Activated CD8-positive, alpha-beta T cell treated with anti-CD3 and anti-CD28 coated beads for 36 hours (primary cell): ENCODE data around the gene METTL4. TPM values are rescaled to one million over a fixed set of nuclear protein-coding genes. Genes with fewer than 3 reads are reported as not detected.
A peak's percentile ranks its signal among the peaks of the same experiment; 100 is the strongest.

ENCODE experiments used
- ATAC-seq: fragments of 200-7000 bp; cut with Tn5 transposase; one replicate; pipeline ENCODE4 v1.10.0; 2021; ENCODE audit warnings: mild to moderate bottlenecking, moderate library complexity
- CTCF ChIA-PET: fragments of 350-600 bp; sonication (Branson Sonifier 250); formaldehyde crosslinking; loops from one replicate; lab custom pipeline; 2021; ENCODE audit warnings: antibody characterized with exemption; lab: Charles Lee
- POLR2A ChIA-PET: fragments of 350-600 bp; sonication (Branson Sonifier 250); formaldehyde crosslinking; loops from one replicate; lab custom pipeline; 2021; ENCODE audit warnings: antibody characterized with exemption; lab: Charles Lee
- DNase-seq: peaks from one replicate; pipeline ENCODE4 v3.0.0-alpha.2; 2020
- H3K27ac Mint-ChIP-seq: one replicate; pipeline ENCODE4 v1.8.0; 2021; ENCODE audit warnings: mild to moderate bottlenecking, mixed read lengths
- H3K27me3 Mint-ChIP-seq: one replicate; pipeline ENCODE4 v1.8.0; 2021; ENCODE audit warnings: mixed read lengths
- H3K36me3 Mint-ChIP-seq: one replicate; pipeline ENCODE4 v1.8.0; 2021; ENCODE audit warnings: low read depth, mixed read lengths
- H3K4me1 Mint-ChIP-seq: one replicate; pipeline ENCODE4 v1.8.0; 2021; ENCODE audit warnings: low read depth, mixed read lengths
- H3K4me3 Mint-ChIP-seq: one replicate; pipeline ENCODE4 v1.8.0; 2021; ENCODE audit warnings: mild to moderate bottlenecking, moderate library complexity, mixed read lengths
- H3K9me3 Mint-ChIP-seq: one replicate; pipeline ENCODE4 v1.8.0; 2021; ENCODE audit warnings: mixed read lengths
- CTCF ChIP-seq: fragments of 200-600 bp; IDR thresholded peaks from one replicate; pipeline ENCODE4 v1.8.0; 2022; ENCODE audit warnings: antibody characterized with exemption, mild to moderate bottlenecking
- intact Hi-C: fragments of 100-400 bp; cut with micrococcal nuclease; formaldehyde crosslinking; loops from one replicate; pipeline ENCODE4 v1.10.0; 2022
- total RNA-seq, 2 experiments: library from RNA; stranded (reverse); gene quantifications; one replicate each; pipeline ENCODE4 v1.2.3, GENCODE V29; 2021

The METTL4 gene
- total RNA-seq, 2 experiments from 2014 or later = 18.9 to 20.5 TPM

GRCh38 chr18:2569338-2570207 is 1.7 kb downstream of the METTL4 start:
- H3K27ac Mint-ChIP-seq = peak overlapping the region; percentile 99
- no peaks in the 10 kb centered on the region for H3K27me3 Mint-ChIP-seq
- H3K9me3 Mint-ChIP-seq = no peaks in the 10 kb centered on the region
- H3K4me3 Mint-ChIP-seq = peak overlapping the region; percentile 99
- peaks cover 43% of the 10 kb centered on the region for H3K4me1 Mint-ChIP-seq
- DNase-seq = no peak
- TF ChIP-seq CTCF = no peak
- POLR2A ChIA-PET = interaction anchor here (1.6 to 2.4 kb wide), 2 partner anchors 15 to 87 kb away, joined by 5 to 23 read pairs; partner anchors contain the start of gene SMCHD1
- no peak for ATAC-seq
- intact Hi-C loops = loop anchor here (5.0 kb wide), 3 partner anchors 73 to 693 kb away; partner anchors contain the start of genes MYL12B and SMCHD1
- CTCF ChIA-PET = interaction anchor here (1.4 kb wide), 2 partner anchors 23 to 119 kb away, joined by 3 to 5 read pairs; no protein-coding TSS in a partner anchor
- H3K36me3 Mint-ChIP-seq = peaks cover 48% of the 10 kb centered on the region

GRCh38 chr18:2568605-2569004 is 2.7 kb downstream of the METTL4 start:
- H3K27ac Mint-ChIP-seq = no peak overlapping the region
- H3K4me3 Mint-ChIP-seq = peak overlapping the region; percentile 99
- ChIA-PET POLR2A (no interaction called here), CTCF (interaction anchor here (1.4 kb wide), 1 partner anchor 22 kb away, joined by 5 read pairs; no protein-coding TSS in a partner anchor)
- intact Hi-C loops = no loop called here
- TF ChIP-seq CTCF = no peak
- H3K27me3 Mint-ChIP-seq = no peaks in the 10 kb centered on the region
- peaks cover 45% of the 10 kb centered on the region for H3K36me3 Mint-ChIP-seq
- H3K4me1 Mint-ChIP-seq = peaks cover 39% of the 10 kb centered on the region
- no peak for DNase-seq
- H3K9me3 Mint-ChIP-seq = no peaks in the 10 kb centered on the region
- ATAC-seq = no peak

DNA sequence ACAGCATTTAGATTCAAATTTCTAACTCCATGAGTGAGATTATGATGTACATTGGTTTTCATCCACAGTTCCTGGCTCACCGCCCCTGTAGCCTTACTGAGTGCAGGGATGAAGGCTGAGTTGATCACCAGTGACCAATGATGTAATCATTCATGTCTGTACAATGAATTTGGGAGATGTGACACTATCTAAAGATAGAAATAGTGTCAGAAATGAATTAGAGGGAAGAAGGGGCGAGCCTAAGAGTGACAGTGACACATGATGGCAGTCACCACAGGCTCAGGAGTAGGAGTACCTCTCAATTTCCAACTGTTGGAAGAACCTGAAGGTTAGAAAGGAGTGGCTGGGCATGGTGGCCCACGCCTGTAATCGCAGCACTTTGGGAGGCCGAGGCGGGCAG is 3.2 kb downstream of the METTL4 start:
- intact Hi-C loops = no loop called here
- CTCF ChIA-PET = interaction anchor here (1.4 kb wide), 1 partner anchor 21 kb away, joined by 5 read pairs; no protein-coding TSS in a partner anchor

DNA sequence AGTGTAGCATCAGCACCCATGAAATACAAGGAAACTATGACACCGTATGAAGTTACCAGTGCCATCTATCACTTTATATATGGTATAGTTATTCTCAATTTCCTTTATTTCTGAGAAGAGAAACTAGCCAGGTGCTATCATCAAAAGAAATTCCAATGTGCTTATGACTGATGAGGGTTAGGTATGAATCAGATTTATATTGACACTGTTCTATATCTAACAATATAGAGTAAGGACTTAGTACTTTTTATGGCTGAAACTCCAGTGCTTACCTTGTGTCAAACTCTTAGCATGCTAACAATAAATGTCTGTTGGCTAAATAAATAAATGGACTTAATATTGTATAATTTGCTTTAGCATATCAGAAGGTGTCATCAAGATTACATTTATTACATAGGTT is 6.9 kb downstream of the METTL4 start:
- ATAC-seq (peak; percentile 20), DNase-seq (no peak)
- H3K4me3 Mint-ChIP-seq = no peak overlapping the region
- H3K4me1 Mint-ChIP-seq = peaks cover 29% of the 10 kb centered on the region
- no peak for TF ChIP-seq CTCF
- peaks cover 30% of the 10 kb centered on the region for H3K36me3 Mint-ChIP-seq
- ChIA-PET POLR2A (no interaction called here), CTCF (interaction anchor here (1.4 kb wide), 1 partner anchor 17 kb away, joined by 4 read pairs; no protein-coding TSS in a partner anchor)
- intact Hi-C loops = no loop called here
- H3K9me3 Mint-ChIP-seq = no peaks in the 10 kb centered on the region
- no peaks in the 10 kb centered on the region for H3K27me3 Mint-ChIP-seq
- H3K27ac Mint-ChIP-seq = no peak overlapping the region

More for the DNA sequence above, 3.2 kb downstream of the METTL4 start:
- no peak for TF ChIP-seq CTCF
- H3K36me3 Mint-ChIP-seq = peaks cover 42% of the 10 kb centered on the region
- ATAC-seq (no peak), DNase-seq (no peak)
- peaks cover 39% of the 10 kb centered on the region for H3K4me1 Mint-ChIP-seq
- no peaks in the 10 kb centered on the region for H3K9me3 Mint-ChIP-seq
- POLR2A ChIA-PET = no interaction called here
- H3K27me3 Mint-ChIP-seq = no peaks in the 10 kb centered on the region
- H3K27ac Mint-ChIP-seq = no peak overlapping the region
- no peak overlapping the region for H3K4me3 Mint-ChIP-seq

DNA sequence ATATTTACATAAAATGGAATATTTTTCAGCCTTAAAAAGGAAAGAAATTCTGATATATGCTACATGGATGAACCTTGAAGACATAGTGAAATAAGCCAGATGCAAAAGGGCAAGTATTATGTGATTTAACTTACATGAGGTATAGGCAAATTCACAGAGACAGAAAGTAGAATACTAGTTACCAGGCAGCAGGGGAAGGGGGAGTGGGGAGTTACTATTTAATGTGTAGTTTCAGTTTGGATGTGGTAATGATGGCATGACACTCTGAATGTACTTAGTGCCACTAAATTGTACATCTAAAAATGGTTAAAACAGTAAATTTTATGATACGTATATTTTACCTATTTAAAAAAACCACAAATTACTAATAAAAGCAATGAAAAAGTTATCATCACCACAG is 12.1 kb downstream of the METTL4 start:
- no peak overlapping the region for H3K4me3 Mint-ChIP-seq
- H3K9me3 Mint-ChIP-seq = no peaks in the 10 kb centered on the region
- ChIA-PET POLR2A (interaction anchor here (0.7 kb wide), 1 partner anchor 75 kb away, joined by 3 read pairs; no protein-coding TSS in a partner anchor), CTCF (no interaction called here)
- peaks cover 7% of the 10 kb centered on the region for H3K4me1 Mint-ChIP-seq
- TF ChIP-seq CTCF = no peak
- H3K27me3 Mint-ChIP-seq = no peaks in the 10 kb centered on the region
- H3K36me3 Mint-ChIP-seq = peaks cover 12% of the 10 kb centered on the region
- intact Hi-C loops = no loop called here
- H3K27ac Mint-ChIP-seq = no peak overlapping the region
- no peak for ATAC-seq
- DNase-seq = no peak
